ENCODE data around the gene NOL7. TPM values are rescaled to one million over a fixed set of nuclear protein-coding genes. Genes with fewer than 3 reads are reported as not detected.

NOL7 gene
- total and polyA plus RNA-seq, 9 of the 15 experiments (the other 6 are each of a cell fraction or from before 2014, with no cell fraction given) = 19.4 to 235 (median 157) TPM

- TF ChIP-seq ETV6 (IDR thresholded peaks at IDR 0.05; ENCODE audit: borderline replicate concordance in 1 of 2, low read depth in 2 of 2, low read length in 1 of 2) = no peak
- no peak for TF ChIP-seq ETV6 (CRISPR knock-in tag; IDR thresholded peaks at IDR 0.05; ENCODE audit: borderline replicate concordance)
- peak; percentile 63; the same call in 1 of the 2 replicates for TF ChIP-seq SMARCA5 (IDR thresholded peaks at IDR 0.05)
- TF ChIP-seq TRIM24 (IDR thresholded peaks at IDR 0.05) = peak; percentile 58 to 72; a peak in 3 of 4 replicates
- peak; percentile 93 for TF ChIP-seq TRIM28 (IDR thresholded peaks at IDR 0.05)
- TF ChIP-seq, protein P1, sequence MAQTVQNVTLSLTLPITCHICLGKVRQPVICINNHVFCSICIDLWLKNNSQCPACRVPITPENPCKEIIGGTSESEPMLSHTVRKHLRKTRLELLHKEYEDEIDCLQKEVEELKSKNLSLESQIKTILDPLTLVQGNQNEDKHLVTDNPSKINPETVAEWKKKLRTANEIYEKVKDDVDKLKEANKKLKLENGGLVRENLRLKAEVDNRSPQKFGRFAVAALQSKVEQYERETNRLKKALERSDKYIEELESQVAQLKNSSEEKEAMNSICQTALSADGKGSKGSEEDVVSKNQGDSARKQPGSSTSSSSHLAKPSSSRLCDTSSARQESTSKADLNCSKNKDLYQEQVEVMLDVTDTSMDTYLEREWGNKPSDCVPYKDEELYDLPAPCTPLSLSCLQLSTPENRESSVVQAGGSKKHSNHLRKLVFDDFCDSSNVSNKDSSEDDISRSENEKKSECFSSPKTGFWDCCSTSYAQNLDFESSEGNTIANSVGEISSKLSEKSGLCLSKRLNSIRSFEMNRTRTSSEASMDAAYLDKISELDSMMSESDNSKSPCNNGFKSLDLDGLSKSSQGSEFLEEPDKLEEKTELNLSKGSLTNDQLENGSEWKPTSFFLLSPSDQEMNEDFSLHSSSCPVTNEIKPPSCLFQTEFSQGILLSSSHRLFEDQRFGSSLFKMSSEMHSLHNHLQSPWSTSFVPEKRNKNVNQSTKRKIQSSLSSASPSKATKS (CRISPR knock-in tag; IDR thresholded peaks at IDR 0.05) = no peak
- no peak for TF ChIP-seq SIRT6 (IDR thresholded peaks at IDR 0.05; ENCODE audit: low read depth, low read length)
- TF ChIP-seq ZC3H4 (CRISPR knock-in tag; IDR thresholded peaks at IDR 0.05; ENCODE audit: borderline replicate concordance) = no peak
- TF ChIP-seq, protein P2, sequence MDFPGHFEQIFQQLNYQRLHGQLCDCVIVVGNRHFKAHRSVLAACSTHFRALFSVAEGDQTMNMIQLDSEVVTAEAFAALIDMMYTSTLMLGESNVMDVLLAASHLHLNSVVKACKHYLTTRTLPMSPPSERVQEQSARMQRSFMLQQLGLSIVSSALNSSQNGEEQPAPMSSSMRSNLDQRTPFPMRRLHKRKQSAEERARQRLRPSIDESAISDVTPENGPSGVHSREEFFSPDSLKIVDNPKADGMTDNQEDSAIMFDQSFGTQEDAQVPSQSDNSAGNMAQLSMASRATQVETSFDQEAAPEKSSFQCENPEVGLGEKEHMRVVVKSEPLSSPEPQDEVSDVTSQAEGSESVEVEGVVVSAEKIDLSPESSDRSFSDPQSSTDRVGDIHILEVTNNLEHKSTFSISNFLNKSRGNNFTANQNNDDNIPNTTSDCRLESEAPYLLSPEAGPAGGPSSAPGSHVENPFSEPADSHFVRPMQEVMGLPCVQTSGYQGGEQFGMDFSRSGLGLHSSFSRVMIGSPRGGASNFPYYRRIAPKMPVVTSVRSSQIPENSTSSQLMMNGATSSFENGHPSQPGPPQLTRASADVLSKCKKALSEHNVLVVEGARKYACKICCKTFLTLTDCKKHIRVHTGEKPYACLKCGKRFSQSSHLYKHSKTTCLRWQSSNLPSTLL (IDR thresholded peaks at IDR 0.05) = no peak
Observed at GRCh38 chr6:13661647-13662046, 46.5 kb downstream of the NOL7 start (continued).
